D721Med (cell line): ENCODE data around the gene RBFOX1.

Experiments
- DNase-seq: peaks from one replicate; pipeline ENCODE4 v3.0.0; 2011; ENCODE audit warnings: low spot score; ENCODE audit not compliant: insufficient read length
- FAIRE-seq: peaks from 2 replicates; lab custom pipeline; 2011; peaks lifted over from hg19 to GRCh38; lab: Jason Lieb, UNC
- TF ChIP-seq, protein P1 (sequence below): IDR thresholded peaks from 2 replicates; pipeline ENCODE4 v1.5.1; 2012; ENCODE audit warnings: mild to moderate bottlenecking, control low read depth; ENCODE audit not compliant: insufficient read depth; ENCODE audit errors: missing control alignments

RBFOX1 gene

DNA sequence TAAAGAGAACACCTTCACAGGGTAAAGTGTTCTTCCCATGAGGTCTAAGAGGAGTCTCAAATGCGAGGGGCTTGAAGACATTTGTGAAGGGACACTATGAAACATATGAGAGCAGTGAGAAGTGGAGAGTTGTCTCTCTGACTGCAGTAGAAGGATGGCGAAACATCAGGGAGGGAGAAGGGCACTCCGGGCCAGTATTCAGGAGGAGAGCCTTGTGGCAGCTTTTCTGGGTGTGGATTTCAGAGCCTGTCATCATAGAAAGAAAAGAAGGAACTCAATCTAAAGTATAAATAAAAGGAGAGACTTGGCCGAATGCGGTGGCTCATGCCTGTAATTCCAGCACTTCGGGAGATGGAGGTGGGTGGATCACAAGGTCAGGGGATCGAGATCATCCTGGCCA is 117.2 kb downstream of the RBFOX1 start:
- FAIRE-seq (no peak), DNase-seq (no peak)
- TF ChIP-seq, protein P1, sequence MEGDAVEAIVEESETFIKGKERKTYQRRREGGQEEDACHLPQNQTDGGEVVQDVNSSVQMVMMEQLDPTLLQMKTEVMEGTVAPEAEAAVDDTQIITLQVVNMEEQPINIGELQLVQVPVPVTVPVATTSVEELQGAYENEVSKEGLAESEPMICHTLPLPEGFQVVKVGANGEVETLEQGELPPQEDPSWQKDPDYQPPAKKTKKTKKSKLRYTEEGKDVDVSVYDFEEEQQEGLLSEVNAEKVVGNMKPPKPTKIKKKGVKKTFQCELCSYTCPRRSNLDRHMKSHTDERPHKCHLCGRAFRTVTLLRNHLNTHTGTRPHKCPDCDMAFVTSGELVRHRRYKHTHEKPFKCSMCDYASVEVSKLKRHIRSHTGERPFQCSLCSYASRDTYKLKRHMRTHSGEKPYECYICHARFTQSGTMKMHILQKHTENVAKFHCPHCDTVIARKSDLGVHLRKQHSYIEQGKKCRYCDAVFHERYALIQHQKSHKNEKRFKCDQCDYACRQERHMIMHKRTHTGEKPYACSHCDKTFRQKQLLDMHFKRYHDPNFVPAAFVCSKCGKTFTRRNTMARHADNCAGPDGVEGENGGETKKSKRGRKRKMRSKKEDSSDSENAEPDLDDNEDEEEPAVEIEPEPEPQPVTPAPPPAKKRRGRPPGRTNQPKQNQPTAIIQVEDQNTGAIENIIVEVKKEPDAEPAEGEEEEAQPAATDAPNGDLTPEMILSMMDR: no peak

DNA sequence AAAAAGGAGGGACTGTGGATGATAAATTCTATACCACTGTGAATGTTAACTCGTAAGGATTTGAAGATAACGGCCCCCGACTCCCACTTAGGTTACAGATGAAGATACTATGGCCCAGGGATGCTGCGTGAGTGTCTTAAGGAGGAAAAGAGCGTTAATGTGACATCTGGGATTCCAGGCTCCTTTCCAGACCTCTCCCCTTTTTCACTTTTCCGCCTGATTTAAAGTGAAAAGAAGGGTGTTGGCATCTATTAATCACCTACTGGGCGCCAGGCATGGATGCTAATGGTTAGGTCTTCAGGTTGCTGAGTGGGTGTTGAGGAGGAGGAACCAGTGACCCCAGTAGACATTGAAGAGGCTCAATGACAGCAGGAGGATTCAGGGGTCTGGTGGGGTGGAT is 117.8 kb downstream of the RBFOX1 start:
- no peak for DNase-seq
- TF ChIP-seq, protein P1: no peak
- FAIRE-seq: no peak

DNA sequence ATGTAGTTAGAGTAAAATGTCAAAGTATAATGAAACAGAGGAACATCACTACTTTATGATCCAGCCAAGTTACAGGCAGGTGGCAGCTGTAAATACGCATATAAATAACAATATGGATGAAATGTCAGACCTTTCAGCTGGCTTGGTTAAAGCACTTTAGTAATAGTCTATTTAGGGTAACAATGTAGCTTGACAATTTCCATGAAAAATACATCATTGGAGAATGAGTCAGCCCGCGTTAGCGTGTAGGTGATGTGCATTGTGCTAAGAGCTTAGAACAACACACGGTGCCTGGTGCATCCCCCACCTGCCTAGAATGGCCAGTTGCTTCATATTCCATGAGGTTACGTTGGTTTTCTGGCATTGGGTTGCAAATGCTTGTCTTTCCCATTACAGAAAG is 119.4 kb downstream of the RBFOX1 start:
- TF ChIP-seq, protein P1: no peak
- FAIRE-seq (no peak), DNase-seq (no peak)

DNA sequence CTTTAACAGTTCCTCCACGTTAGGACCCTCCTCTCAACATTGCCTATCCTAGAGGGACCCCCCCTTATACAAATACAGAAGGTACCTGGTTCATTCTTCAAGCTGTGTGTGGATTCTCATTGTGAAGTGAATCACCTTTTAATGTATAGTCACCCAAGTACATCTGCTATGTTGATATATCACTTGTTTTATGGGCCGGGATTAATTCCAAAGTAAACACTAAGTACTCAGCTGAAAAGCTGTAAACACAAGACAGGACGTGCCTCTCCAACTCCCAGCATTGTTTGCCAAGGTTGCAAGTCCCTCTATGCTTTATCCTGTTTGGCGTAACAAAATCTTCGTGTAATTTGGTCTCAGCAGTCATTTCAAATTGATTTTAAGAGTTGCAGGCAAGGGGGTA is 123.6 kb downstream of the RBFOX1 start:
- TF ChIP-seq, protein P1: no peak
- FAIRE-seq (no peak), DNase-seq (no peak)

DNA sequence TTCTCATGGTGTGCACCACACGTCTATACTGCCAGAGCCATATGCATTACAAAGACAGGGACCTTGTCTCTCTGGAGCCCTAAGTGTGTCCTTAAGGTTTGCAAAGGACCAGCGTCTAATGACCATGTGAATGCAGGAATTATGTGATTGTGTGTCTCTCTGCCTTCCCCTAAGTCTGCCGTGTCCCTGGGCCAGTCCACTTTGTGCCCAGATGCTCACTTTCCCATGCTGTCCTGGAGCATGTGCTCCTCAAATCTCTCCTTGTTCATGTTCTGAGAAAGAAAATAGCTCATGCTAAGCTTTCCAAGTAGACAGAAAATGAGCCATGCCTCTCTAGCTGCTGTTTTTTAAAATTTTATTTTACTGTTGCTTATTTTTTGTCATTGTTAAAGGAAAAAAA is 125.5 kb downstream of the RBFOX1 start:
- TF ChIP-seq, protein P1: no peak
- DNase-seq (no peak), FAIRE-seq (no peak)

DNA sequence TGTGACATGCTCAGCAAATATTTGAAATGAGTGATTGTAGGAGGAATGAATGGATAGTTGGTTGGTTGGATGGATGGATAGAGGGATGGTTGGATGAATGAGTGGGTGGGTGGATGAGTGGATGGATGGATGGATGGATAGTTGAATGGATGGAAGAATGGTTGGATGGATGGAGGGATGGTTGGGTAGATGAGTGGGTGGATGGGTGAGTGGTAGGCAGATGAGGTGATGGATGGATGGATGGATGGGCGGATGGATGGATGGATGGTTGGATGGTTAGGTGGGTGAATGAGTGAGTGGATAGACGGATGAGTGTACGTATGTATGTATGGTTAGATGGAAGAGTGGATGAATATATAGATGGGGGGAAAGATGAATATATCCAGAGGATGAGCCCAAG is 137.7 kb downstream of the RBFOX1 start:
- FAIRE-seq (no peak), DNase-seq (no peak)
- TF ChIP-seq, protein P1: no peak

DNA sequence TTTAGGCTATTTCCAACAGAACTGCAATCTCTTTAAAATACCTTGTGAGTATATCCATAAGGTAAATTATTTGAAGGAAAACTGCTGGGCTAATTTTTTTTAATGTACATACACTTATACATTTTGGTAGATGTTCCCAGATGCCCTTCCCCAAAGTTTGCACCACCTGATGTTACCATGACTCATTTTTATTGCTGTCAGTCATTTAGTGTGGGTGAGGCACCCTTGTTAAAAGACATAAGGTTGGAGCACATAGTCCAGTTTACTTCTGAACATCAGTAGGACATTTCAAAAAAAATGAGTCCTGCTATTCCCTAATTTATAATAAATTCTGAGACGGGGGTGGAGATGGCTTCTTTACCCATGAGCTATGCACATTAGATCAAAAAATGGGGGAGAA is 138.6 kb downstream of the RBFOX1 start:
- TF ChIP-seq, protein P1: no peak
- FAIRE-seq: no peak
- no peak for DNase-seq
